ENCODE data around the gene DCAF8.

DCAF8 gene

DNA sequence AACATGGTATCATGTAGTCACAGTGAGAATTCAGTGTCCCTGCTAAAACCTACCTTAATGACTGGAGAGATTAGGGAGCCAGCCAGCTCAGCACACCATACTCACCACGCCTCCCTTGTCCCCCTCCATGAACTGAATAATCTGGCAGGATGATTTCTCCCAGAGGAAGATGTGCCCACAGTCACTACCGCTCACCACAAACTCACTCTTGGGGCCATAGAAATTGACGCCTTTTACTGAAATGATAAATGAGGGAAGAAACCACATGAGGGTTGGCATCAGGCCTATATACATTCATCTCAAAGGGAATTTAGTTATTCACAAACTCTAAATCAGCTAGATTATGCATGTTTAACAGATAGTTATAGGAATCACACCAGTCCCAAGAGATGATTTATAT lies 39.8 kb downstream of the DCAF8 start:
- no peak for DNase-seq

DNA sequence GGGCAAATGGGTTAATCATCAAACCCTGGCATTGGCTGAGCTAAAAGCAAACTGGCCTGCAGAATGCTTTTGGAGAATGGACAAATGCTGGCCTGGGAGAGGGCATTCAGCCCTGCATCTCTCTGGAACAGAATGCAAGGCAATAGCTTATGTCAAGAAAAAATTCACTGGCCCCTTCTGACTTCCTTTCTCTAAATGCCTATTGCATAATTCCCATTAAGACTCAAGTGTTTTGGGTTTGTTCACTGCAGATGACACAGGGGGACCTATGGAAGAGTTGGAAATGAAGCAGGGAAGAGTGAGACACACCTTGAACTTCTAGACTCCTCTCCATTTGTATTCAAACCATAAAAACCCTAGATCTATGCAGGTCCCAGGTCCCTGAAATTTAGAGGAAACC lies 41.3 kb downstream of the DCAF8 start:
- DNase-seq: no peak

DNA sequence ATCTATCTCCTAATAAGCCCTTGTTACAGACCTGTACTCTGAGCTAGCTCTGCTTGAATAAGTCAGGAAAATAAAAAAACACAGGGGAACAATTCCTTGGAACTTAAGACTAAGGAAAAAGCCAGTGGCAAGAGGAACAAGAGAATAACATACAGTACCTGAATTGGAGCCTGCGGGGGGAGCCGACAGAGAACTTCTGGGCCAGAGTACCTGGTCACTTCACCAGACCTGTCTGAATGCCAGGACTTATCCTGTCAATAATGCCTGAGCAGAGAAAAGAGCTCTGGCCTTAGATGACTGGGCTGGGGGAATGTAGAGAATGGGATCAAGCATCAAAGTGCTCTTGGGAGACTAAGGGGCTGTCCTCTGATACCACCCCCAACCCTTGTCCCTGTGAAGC lies 42.0 kb downstream of the DCAF8 start:
- no peak for DNase-seq

DNA sequence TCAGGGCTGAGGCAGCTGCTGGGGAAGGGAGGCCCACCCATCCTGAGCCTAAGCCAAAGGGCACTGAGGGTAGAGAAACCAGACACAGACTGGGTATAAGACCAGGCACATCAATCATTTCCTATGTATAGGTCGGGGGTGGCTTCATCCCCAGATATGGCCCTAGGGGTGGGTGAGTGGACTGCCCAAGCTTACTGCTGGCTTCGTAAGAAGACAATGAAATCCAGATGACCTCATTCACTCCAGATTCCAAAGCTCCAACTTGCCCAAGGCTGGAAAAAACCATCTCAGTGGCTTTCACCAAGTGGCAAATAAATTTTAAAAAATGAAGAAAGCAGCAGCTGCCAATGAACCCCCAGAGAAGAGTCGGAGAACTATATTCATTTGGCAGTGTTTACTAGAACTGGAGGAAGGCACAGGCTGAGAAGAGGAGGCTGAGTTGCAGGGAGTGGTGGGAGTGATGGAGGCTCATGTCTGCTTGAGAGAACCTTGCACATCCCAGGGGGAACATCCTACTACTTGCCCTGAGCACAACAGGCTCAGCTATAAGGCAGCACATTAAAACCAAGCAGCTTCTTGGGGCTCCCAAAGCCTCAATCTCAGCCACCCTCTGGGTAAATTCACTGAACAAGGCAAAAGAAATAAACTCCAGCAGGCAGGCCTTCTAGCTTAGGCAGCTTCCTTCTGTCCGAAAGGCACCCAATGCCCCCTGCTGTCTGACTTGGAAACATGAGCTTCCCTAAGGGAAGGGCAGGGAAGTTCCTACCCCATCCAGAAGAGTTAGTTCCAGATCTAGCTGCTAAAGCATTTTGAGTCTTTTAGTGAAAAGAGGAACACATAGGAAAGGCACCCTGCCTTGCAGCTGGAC lies 43.1 kb downstream of the DCAF8 start:
- DNase-seq: no peak

DNA sequence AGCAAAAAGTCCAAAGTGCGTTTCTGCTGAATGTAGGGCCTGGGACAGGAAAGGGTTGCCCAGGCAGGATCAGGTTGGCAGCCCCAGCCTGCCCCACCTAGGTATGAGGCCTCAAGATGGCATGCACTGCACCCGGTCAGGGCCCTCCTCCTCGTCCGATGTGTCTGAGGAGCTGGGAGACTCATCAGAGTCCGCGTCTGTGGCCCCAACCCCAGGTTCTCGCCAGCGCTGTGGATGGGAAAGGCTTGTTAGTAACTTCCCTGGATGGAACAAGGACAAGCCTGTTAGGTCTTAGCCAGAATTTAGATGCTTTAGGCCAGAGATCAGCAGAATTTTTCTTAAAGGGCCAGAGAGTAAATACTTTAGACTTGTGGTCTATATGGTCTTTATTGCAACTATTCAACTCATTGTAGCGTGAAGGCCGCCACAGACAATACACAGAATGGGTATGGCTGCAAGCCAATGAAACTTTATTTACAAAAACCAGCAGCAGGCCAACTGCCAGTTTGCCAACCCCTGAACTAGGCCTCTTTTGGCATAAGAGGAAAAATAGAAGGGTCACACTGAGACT lies 44.8 kb downstream of the DCAF8 start:
- DNase-seq: no peak

DNA sequence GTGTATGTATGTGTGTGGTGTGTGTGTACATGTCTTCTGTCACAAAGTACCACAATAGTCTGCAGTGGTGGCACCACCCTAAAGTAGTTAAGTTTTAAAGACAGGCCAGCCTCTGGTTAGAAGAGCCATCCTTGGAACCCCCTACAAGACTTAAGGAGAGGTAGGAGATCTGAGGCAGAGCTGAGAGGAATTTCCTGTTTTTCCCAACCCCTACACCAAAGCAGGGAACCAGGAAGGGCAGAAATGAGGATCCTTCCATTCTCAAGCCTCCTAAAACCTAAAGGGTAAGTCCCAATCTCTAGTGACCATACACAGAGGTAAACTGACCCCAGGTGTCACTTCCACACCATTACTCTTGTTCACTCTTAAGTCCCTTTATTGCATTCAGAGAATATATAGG lies 46.0 kb downstream of the DCAF8 start:
- no peak for DNase-seq

DNA sequence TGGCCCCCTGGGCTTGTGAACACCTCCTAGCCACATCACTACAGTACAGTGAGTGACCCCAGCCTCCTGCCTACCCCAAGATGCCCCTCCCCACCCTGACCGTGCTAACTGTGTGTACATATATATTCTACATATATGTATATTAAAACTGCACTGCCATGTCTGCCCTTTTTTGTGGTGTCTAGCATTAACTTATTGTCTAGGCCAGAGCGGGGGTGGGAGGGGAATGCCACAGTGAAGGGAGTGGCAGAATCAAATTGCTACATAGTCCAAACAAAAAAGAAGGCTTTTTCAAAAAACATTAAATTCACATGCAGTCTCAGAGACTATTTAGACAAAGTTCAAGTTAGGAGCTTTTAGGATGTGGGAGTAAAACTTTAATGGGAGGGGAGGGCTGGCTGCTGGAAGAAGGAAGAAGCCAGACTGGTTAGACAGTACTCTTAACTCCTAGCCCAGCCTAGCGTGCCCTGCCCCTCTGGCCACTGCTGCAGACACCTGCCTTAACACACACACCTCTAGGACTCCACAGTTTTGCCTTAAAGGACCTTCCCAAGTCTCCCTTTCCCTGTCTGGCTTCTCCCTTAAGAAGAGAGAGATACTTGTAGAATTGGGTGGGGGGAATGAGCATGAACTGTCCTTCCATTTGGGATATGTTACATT lies 47.7 kb downstream of the DCAF8 start:
- DNase-seq: no peak

DNA sequence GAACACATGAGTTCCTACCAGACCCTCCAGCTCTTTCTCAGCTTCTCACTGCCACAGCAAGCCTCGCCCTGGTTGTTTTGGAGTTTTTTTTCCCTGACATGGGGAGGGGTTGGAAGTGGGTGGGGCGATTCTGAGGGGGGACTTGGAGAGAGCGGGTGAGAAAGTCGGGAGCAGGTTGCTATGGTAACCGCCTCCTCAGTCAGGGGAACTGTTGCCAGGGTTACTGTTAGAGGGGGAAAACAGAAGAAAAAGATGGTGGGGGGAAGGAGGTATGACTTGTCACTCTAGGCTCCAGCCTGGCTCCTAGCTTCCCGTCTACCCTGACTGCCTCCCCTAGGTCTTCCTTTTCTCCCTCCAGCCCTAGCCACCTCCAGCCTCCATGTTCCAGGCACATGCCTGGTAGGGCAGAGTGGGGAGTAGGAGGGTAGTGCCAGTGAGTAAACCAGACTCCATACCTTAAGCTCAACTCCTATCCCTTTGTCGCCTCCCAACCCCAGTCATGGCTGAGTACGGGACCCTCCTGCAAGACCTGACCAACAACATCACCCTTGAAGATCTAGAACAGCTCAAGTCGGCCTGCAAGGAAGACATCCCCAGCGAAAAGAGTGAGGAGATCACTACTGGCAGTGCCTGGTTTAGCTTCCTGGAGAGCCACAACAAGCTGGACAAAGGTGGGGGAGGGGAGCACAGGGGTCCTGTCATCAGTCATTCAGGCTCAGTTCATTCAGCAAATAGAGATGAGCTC lies 51.1 kb downstream of the DCAF8 start:
- no peak for DNase-seq

DNA sequence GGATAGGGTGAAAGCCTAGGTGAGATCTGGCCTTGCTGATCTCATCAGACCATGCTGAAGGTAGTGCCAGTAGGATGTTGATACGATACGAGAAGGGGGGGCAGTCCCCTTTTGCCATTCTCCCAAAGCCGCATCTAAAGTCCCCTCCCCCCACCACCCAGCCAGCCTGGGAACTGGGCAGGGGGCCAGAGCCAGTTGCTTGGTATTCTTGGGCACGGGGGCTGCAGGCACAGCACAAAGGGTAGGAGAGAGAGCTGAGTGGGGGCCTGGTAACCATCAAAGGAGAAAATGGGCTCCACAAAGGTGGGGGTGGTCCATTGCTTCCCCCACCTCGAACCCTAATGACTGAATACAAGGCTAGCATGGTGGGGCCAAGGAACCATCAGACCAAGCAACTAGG lies 51.8 kb downstream of the DCAF8 start:
- no peak for DNase-seq

DNA sequence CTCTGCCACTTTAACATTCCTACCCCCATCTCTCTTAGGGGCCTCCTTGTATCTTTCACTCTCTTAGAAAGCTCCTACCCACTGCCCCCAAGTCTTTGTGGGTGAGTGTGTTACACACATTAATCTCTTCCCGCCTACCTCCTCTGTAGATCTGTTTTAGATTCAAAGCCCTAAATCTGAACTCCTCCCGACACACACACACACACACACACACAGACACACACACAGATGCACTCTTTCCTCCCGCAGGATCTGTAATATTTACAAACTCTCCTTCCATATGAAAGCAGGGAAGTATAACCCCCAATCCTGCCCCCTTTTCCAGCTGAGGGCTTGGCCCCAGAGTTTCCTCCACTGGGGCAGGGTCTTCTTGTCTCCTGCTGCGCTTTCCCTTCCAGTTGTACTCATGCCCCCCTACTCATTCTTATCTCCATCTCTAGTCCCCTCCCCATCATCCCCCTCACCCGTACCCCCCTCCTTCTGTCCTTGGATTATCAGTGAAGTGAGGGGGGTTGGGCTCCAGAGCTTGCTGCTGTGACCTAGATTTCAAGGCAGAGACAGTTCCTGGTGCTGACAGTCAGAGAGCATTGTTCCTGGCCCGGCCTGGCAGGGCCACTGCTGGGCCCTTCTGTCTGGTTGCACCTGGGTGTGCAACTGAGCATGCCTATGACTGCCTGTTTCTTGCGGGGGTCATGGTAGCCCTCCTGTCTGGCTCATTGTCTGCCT lies 52.9 kb downstream of the DCAF8 start:
- DNase-seq: no peak

DNA sequence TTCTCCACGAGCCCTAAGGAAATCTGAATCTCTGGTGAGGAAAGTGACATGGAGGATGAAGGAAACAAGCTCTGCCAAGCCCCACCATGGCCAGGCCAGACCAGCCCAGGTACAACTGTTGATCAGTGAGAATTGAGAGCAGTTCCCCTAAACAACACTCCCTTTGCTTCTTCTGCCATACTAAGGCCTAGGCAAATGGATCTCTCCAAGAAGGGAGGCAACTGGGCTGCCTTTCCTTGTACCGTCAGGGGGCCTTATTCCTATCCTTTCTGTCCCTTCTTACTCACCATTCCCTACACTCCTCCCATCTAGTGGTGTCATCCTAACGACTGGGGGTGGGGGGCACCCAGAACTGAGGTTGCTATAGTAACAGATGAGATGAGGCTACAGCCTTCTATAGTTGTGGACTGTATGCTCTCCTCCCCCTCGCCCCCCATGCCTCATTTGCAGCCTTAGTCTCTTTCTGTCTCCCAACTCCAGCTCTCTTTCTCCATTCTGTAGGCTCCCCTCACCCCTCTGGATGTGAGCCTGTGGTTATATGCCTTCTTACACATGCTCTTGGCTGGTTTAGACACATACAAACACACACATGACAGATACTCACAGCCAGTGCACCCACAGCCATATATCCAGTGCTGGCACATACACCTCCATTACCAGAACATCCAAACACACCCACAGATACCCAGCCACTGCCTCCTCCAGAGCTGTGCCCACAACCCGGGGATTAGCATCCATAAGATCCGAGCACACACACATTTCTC lies 53.6 kb downstream of the DCAF8 start:
- DNase-seq: no peak

DNA sequence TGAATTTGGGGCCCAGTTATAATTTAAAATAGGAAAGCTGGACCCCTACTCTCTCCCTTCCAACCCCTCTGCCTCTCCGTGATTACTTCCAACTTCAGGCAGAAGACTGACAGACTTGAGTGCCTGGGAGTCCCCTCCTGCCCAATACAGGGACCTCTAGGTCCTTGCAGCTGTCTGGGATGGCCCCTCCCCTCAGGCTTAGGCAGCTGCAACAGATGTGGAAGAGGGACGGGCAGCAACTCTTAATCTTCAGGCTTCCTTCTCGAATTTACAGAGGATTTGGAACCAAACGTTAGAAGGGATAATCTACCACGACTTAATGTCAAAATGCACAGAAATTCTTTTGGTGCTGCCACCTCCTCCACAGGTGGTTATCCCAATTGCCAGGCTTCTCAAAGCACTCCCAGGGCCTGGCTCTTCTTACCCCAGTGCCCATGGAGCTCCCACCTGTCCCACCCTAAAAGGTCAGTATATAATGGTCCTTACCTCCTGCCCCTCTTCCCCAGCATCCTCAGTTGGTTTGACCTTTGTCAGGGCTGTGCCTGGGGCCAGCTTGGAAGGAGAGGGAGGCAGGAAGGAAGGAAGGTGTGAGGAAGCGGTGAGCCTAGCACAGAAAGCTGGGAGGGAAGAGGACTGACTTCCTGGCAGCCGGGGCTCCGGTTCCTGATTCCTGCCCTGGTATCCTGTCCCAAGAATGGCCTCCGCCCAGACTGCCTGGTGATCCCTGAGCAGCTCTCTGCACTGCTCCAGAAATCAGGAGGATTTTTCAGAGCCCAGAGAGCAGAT lies 54.4 kb downstream of the DCAF8 start:
- no peak for DNase-seq

DNA sequence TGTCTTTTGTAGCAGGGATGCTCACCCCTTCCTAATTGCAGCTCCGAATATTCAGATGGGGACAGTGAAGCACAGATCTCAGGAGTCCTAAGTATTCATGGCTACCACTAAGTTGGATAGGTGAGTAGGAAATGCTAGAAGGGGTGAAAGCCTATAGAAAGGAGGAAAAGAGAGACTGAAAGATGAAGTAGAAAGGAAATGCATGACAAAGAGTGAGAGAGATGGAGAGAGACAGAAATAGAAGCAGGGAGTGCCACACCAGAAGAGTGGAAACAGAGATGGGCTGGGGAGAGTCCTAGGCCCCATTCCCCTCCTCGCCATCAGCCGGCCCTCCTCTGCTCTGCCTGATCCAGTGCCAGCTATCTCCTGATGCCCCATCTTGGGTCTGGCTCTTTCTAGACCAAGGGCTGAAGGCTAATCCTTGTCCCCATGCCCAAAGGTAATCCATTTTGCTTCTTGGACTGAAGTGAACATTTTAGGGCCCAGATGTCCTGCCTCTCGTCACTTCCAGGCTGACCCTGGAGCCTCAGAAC lies 55.2 kb downstream of the DCAF8 start:
- DNase-seq: no peak

DNA sequence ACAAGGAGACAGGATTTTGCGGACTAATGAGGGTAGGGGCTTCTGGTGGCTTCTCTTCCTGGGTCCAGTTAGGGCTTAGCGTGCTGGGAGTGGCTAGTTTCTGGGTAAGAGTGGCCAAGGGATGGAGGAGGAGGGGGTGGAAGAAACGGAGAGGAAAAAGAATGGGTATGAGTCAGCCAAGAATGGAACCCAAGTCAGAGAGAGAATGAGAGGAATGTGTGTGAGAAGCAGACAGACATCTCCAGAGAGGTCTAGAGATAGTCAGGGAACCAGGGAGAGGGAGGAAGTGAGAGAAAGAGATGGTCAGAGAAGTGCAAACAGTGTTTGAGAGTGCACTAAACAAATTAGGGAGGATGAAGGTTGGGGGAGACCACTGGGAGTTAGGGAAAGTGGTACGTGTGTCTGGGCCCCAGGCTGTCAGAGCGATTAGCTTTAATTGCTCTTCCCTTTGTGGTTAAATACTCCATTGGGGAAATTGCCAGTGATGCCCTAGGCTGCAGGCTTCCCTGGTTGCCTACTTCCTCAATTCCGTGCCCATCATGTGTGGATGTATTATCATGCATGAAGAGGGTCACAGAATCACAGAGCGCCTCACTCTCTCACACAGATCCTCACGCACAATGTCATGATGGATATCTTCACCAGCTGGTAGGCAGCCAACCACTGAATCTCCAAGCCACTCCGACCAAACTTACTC lies 55.8 kb downstream of the DCAF8 start:
- no peak for DNase-seq

DNA sequence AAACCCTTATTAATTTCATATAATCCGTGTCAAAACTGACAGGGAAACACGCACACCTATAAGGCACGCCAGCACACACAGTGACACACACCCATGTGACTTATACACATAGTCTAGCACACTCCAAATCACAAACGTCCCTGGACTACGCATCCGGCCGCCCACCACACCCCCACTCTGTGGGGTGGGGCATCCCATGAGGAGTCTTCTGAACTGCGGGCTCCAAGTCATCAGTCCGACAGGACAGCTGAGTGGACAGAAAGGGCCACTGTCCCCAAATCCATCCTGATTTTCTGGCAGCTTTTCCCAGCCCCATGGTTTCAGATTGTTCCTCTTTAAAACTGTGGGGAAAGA lies 56.3 kb downstream of the DCAF8 start:
- peak; percentile 52 for DNase-seq

DNA sequence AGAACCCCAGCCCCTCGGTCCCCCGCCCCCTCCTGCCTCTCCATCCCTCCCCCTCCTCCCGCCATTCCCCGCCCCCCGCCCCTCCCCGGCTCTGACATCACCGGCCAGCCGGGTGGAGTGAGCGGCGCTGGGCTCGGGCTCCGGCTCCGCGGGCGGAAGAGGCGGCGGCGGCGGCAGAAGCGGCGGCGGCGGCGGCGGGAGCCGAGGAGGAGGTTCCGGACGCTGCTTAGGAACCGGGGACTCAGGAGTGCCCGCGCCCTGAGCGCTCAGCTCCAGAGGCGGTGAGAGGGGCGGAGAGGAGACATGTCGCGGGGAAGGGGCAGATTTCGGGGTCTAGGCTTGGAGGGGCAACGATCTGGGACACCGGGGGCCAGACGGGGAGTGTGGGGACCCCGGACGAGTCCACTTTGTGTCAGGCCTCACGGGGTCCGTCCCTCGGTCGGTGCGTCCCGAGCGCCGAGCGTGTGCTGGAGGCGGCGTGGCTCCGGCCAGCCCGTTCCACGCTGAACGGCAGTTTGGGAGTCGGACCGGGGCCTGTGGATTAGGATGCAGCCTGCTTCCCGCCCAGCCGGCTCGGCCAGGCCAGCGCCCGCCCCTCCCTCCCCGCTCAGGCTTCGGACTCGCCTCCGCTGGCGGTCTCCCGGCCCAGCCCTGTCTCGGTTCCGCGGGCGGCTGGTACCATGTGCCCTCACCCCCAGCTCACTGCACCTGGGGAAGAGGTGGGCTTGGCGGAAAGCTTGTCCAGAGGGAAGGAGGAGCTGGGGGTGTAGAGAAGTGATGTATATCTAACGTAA lies 56.9 kb downstream of the DCAF8 start, which contains the start of gene PEA15:
Gene PEA15 (plus strand): TSS at position 143 of the 794 bp plus-strand sequence. CDS start 6,161 bp downstream, outside the sequence.
- peak; percentile 77 for DNase-seq

DNA sequence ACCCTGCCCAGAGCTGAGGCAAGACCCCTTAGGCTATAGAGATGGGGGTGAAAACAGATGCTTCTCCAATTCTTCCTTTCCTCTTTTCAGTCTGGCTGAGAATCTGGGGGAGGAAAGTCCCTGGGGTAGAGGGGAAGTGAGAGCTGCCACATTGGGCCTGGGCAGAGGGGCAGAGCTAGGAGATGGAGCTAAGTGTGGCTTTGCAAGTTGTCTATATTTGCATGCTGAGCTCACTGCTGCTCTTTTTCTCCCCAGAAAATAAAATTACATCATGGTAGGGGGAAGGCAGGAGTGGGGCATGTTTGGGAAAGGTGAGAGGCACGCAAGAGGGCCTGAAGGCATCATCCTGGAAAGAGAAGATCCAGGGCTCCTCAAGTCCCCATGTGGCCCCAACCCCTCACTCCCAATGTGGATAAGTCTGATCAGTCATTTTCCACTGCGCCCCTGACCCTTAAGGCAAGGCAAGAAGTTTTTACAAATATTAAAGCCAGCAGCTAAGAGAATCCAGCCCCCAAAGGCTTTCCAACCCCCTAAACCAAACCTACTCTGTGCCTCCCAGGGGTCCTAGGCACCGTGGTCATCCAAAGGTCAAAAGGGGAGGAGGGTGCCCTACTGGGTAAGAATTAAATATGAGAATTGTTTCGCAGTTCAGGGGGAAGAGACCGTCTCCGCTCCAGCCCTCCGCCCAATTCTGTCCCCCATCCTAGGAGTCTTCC lies 57.7 kb downstream of the DCAF8 start:
- no peak for DNase-seq

DNA sequence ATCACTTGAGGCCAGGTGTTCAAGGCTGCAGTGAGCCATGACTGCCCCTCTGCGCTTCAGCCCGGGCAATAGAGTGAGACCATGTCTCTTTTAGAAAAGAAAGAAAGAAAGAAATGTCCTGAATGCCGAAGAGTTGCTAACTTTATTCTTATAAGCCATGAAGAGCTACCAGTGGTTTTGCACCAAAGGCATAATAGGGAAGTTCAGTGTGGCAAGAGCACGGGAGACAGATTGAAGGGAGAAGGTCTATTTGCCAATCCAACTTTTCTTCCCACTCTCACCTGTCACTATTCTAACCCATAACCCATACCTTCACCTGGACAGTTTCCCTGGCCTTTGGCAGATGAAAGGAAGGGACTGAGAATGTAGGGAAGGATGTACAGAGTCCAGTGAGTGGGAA lies 61.6 kb downstream of the DCAF8 start:
- no peak for DNase-seq

DNA sequence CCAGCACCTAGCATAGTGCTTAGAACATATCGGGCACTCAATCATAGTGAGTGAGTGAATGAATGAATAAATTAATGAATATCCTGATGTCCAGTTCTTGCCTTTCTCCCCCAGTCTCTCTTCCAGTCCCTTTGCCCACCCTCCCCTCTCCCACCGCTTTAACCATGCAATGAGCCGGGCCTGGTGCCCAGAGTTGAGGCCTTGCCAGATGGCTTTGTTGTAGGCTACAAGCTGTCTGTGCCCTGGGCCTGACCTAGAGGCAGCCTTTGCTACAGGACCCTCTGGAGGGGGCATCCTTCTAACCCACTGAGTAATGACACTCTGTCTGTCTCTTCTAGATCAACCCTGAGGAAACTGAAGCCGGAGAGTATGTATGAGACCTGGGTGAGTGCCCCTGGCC lies 65.1 kb downstream of the DCAF8 start:
- DNase-seq: no peak

Data from stimulated activated CD4-positive, alpha-beta T cell treated with anti-CD3 and anti-CD28 coated beads, Interleukin-12 subunit alpha, Interleukin-12 subunit beta, amount 100 ng/mL, for 4 hours (primary cell).